BLaER1 (cell line): ENCODE results near the gene MTMR3.

ENCODE experiments used
- H3K27ac ChIP-seq: shearing (Covaris generic); formaldehyde crosslinking; 2 replicates; pipeline ENCODE4 v1.8.1; 2022
- H3K27me3 ChIP-seq: shearing (Covaris generic); formaldehyde crosslinking; 2 replicates; pipeline ENCODE4 v1.8.1; 2022
- H3K36me3 ChIP-seq: shearing (Covaris generic); formaldehyde crosslinking; 2 replicates; pipeline ENCODE4 v1.8.1; 2022
- H3K4me1 ChIP-seq: shearing (Covaris generic); formaldehyde crosslinking; 2 replicates; pipeline ENCODE4 v1.8.1; 2022
- H3K4me2 ChIP-seq: shearing (Covaris generic); formaldehyde crosslinking; 2 replicates; pipeline ENCODE4 v1.8.1; 2022
- H3K4me3 ChIP-seq: shearing (Covaris generic); formaldehyde crosslinking; 2 replicates; pipeline ENCODE4 v1.8.1; 2022
- H3K9ac ChIP-seq: shearing (Covaris generic); formaldehyde crosslinking; 2 replicates; pipeline ENCODE4 v1.8.1; 2022
- H3K9me3 ChIP-seq: shearing (Covaris generic); formaldehyde crosslinking; 2 replicates; pipeline ENCODE4 v1.8.1; 2022
- H4K20me1 ChIP-seq: shearing (Covaris generic); formaldehyde crosslinking; 2 replicates; pipeline ENCODE4 v1.8.1; 2022
- Cebpa-rat ChIP-seq: shearing (Covaris generic); IDR thresholded peaks from 2 replicates; pipeline ENCODE4 v1.8.1; 2022

Gene MTMR3

DNA sequence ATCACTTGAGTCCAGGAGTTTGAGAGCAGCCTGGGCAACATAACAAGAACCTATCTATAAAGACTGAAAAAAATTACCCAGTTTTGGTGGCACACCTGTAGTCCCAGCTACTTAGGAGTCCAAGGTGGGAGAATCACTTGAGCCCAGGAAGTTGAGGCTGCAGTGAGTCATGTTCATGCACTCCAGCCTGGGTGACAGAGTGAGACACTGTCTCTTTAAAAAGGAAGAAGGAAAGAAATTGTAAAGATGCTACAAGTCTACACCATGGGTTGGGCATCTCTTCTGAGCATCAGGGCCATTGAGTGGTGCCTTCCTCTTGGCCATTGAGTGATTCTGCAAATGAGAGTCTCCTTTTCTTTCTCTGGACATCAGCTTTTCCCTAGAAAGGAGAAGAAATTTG is 15.7 kb upstream of the MTMR3 start:
- H3K9ac ChIP-seq = no peak overlapping the region

DNA sequence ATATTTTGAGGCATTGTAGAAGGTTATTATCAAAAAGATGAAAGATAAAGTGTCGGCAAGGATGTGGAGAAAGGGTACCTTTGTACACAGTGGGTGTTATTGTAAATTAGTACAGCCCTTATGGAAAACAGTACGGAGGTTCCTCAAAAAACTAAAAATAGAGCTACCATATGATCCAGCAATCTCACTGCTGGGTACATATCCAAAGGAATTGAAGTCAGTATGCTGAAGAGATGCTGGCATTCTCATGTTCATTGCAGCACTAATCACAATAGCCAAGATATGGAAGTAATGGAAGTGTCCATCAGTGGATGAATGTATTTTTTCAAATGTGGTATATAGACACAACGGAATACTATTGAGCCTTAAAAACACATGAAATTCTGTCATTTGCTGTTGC is 15.1 kb upstream of the MTMR3 start:
- no peak for TF ChIP-seq Cebpa-rat
- Histone ChIP-seq H3K9me3 (no peaks in the 10 kb centered on the region), H4K20me1 (no peaks in the 10 kb centered on the region), H3K4me2 (no peak overlapping the region), H3K4me1 (peaks cover 22% of the 10 kb centered on the region), H3K27me3 (no peaks in the 10 kb centered on the region), H3K4me3 (no peak overlapping the region), H3K36me3 (no peaks in the 10 kb centered on the region), H3K9ac (no peak overlapping the region), H3K27ac (no peak overlapping the region)

More for the DNA sequence above, 15.7 kb upstream of the MTMR3 start:
- Histone ChIP-seq H3K4me1 (peaks cover 16% of the 10 kb centered on the region), H3K36me3 (no peaks in the 10 kb centered on the region), H3K4me3 (no peak overlapping the region), H3K27ac (no peak overlapping the region), H3K27me3 (no peaks in the 10 kb centered on the region), H3K4me2 (no peak overlapping the region), H4K20me1 (no peaks in the 10 kb centered on the region), H3K9me3 (no peaks in the 10 kb centered on the region)
- TF ChIP-seq Cebpa-rat = no peak

DNA sequence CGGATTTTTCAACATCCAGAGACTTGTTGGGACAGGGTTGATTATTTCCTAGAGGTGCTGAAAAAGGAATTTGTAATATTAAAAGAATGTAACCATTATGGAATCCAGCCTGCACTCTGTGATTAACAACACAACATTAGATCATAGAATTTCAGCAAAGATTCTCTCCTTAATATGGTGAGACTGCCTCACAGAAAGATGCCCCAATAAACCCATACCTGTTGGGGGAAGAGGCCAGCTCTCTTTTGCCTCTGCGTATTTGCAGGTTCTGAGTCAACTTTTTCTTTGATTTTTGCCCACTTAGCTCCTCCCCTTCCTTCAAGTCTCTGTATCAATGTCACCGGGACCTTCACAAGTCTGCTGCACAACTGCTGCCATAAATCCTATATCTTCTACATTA is 12.4 kb upstream of the MTMR3 start:
- H3K27ac ChIP-seq = no peak overlapping the region
- H3K4me2 ChIP-seq = no peak overlapping the region
- H3K4me3 ChIP-seq = no peak overlapping the region
- TF ChIP-seq Cebpa-rat = no peak
- no peaks in the 10 kb centered on the region for H3K27me3 ChIP-seq
- no peaks in the 10 kb centered on the region for H3K36me3 ChIP-seq
- H3K9ac ChIP-seq = no peak overlapping the region
- H4K20me1 ChIP-seq = no peaks in the 10 kb centered on the region
- no peaks in the 10 kb centered on the region for H3K9me3 ChIP-seq
- H3K4me1 ChIP-seq = peaks cover 35% of the 10 kb centered on the region

DNA sequence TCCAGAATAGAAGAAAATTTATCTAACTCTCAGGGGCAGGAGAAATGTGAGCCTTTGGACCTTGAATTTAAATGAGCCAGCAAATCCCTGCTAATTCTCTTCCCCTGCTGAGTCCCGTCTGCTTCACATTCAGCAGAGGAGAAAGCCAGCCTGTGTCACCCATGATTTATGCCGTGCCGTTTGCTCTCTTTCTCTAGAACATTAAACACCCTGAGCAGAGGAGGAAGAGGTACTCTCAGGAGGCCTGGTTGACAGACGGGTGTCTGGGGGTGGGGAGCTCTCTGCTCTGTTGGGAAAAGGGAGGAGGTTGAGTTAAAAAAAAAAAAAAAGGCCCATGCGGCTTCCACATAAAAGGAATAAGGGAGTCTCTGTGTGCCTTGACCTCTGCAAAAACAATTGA is 11.3 kb upstream of the MTMR3 start:
- H3K4me1 ChIP-seq = peaks cover 35% of the 10 kb centered on the region
- TF ChIP-seq Cebpa-rat = no peak
- H3K27me3 ChIP-seq = no peaks in the 10 kb centered on the region
- H3K36me3 ChIP-seq = no peaks in the 10 kb centered on the region
- H3K4me2 ChIP-seq = peak overlapping the region; percentile 59
- no peaks in the 10 kb centered on the region for H3K9me3 ChIP-seq
- peak overlapping the region; percentile 8; the same call in 1 of the 2 replicates for H3K9ac ChIP-seq
- no peaks in the 10 kb centered on the region for H4K20me1 ChIP-seq
- no peak overlapping the region for H3K4me3 ChIP-seq
- H3K27ac ChIP-seq = peak overlapping the region; percentile 42; the same call in 1 of the 2 replicates

DNA sequence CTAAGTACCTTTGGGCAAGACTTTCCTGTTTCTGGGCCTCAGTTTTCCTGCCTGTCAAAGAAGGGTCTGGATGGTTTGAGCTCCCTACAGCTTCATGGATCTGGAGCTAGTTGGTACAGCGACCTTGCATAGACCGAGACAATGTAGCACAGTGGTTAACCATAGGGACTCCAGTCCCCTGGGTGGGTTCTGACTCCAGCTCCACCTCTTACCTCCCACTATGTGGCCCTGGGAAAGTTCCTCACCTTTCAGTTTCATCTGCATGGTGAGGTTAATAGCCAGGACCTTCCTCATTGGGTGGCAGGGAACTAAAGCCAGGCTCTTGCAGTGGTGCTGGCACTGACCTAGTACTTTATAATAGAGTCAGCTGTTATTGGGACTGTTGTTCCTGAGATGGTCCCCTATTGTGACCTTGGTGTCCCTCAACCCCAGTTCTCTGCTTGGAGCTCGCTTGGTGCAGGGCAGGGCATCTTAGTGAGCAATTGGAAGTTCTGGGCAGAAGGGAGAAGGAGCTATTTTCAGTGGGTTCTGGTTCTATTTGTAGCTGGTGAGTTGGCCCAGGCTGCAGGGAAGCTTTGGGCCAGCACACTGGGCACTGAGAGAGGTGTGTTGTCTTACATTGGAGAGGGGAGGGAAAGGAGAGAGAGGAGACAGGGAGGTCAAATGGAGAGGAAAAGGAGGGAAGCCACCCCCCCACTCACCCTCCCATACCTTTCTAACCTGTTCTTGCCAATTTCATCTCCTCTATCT is 10.7 kb upstream of the MTMR3 start:
- no peak for TF ChIP-seq Cebpa-rat
- Histone ChIP-seq H3K4me3 (no peak overlapping the region), H3K27ac (peak overlapping the region; percentile 42; the same call in 1 of the 2 replicates), H3K4me1 (peaks cover 36% of the 10 kb centered on the region), H3K9me3 (no peaks in the 10 kb centered on the region), H3K9ac (no peak overlapping the region), H4K20me1 (no peaks in the 10 kb centered on the region), H3K36me3 (no peaks in the 10 kb centered on the region), H3K4me2 (peak overlapping the region; percentile 59), H3K27me3 (no peaks in the 10 kb centered on the region)

DNA sequence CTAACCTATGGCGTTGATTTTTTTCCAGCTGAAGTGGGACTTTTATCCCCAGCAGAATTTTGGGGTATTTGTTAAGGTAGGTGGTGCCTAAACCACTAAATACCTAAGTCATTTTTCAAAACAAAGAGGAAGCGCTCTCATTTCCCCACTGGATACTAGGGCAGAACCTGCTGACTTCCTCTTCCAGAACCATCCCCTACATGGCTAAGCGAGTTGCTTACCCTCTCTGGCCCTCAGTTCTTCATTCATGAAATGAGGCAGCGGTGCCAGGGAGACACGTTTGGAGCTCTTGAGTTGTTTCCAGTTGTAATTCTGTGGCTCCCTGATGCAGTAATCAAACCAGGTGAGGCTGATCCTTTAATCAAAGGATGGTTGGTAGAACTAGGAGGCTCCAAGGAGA is 10.0 kb upstream of the MTMR3 start:
- Histone ChIP-seq H3K4me3 (no peak overlapping the region), H3K4me2 (peak overlapping the region; percentile 59; the same call in 1 of the 2 replicates), H3K36me3 (no peaks in the 10 kb centered on the region), H3K9me3 (no peaks in the 10 kb centered on the region), H3K9ac (no peak overlapping the region), H3K4me1 (peaks cover 43% of the 10 kb centered on the region), H3K27ac (no peak overlapping the region), H3K27me3 (no peaks in the 10 kb centered on the region), H4K20me1 (no peaks in the 10 kb centered on the region)
- no peak for TF ChIP-seq Cebpa-rat

DNA sequence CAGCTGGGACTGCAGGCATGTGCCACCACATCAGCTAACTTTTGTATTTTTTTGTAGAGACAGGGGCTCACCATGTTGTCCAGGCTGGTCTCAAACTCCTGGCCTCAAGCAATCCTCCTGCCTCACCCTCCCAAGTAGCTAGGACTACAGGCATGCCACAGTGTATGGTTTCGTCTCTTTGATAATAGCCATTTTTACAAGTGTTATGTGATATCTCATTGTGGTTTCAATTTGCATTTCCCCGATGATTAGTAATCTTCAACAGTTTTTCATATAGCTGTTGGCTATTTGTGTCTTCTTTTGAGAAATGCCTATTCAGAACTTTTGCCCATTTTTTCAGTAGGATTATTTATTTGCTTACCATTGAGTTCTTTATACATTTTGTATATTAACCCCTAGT is 9.0 kb upstream of the MTMR3 start:
- Histone ChIP-seq H3K9ac (no peak overlapping the region), H3K27me3 (no peaks in the 10 kb centered on the region), H3K4me1 (peaks cover 45% of the 10 kb centered on the region), H4K20me1 (no peaks in the 10 kb centered on the region), H3K27ac (no peak overlapping the region), H3K36me3 (no peaks in the 10 kb centered on the region), H3K4me3 (no peak overlapping the region), H3K9me3 (no peaks in the 10 kb centered on the region), H3K4me2 (peak overlapping the region; percentile 31; the same call in 1 of the 2 replicates)
- TF ChIP-seq Cebpa-rat = no peak

DNA sequence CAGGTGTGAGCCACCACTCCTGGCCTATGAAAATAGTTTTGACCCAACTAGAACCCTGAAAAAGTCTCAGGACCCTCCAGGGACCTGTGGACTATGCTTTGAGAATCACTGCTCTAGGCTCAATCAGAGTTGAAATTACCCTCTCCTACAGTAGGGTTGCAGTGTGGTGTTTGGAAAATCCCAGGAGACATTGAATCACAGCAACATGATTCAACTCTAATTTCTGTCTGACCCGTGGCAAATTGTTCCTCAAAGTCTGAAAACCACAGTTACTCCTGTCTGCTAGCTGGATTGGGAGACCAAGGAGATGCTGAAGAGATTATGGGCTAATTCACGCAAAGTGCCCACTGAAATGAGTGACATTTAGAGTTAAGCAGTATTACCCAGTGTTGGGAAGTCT is 5.4 kb upstream of the MTMR3 start:
- Histone ChIP-seq H3K4me2 (peak overlapping the region; percentile 21), H3K27me3 (no peaks in the 10 kb centered on the region), H3K9ac (no peak overlapping the region), H3K36me3 (no peaks in the 10 kb centered on the region), H3K4me3 (no peak overlapping the region), H3K27ac (no peak overlapping the region), H3K9me3 (no peaks in the 10 kb centered on the region), H3K4me1 (peaks cover 30% of the 10 kb centered on the region), H4K20me1 (no peaks in the 10 kb centered on the region)
- no peak for TF ChIP-seq Cebpa-rat

DNA sequence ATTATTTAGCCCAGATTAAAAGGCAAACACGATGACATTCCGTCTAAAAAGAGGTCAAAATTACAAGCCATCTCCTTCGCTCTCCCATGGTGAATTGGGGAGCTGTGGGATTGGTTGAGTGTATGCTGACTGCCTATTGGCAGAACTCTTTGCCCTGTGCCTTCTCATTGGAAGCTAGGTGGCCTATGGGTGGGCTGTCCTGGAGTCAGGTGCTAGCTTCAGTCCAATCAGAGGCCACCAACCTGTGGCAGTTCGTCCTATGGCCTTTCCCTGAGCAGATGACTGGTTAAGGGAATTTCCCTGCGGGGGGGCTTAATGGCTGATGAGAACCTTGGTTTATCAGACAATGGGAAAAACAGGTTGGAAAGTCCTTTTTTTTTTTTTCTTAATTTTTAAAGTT is 3.2 kb upstream of the MTMR3 start:
- Histone ChIP-seq H3K36me3 (no peaks in the 10 kb centered on the region), H3K9me3 (no peaks in the 10 kb centered on the region), H3K27ac (no peak overlapping the region), H3K4me2 (no peak overlapping the region), H3K4me1 (peaks cover 26% of the 10 kb centered on the region), H3K9ac (no peak overlapping the region), H3K27me3 (no peaks in the 10 kb centered on the region), H3K4me3 (no peak overlapping the region), H4K20me1 (peaks cover 16% of the 10 kb centered on the region)
- no peak for TF ChIP-seq Cebpa-rat

DNA sequence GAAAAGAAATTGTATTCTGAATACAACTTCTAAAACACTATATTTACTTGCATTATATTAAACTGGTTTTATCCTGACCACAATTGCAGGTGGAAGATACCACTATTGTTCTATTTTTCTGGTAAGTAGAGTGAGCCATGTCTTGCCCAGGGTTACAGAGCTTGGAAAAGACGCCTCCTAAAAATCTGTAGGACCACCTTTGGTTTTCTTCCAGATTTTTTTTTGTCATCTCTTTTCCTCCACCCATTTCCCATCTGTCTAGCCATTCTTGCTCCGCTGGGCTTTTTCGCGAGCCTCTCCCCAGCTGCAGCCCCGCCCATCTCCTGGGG is 294 bp upstream of the MTMR3 start:
- no peak overlapping the region for H3K27ac ChIP-seq
- H4K20me1 ChIP-seq = peaks cover 45% of the 10 kb centered on the region
- no peaks in the 10 kb centered on the region for H3K27me3 ChIP-seq
- no peak for TF ChIP-seq Cebpa-rat
- H3K36me3 ChIP-seq = no peaks in the 10 kb centered on the region
- H3K4me1 ChIP-seq = peaks cover 35% of the 10 kb centered on the region
- H3K9me3 ChIP-seq = no peaks in the 10 kb centered on the region
- no peak overlapping the region for H3K9ac ChIP-seq
- H3K4me3 ChIP-seq = peak overlapping the region; percentile 99
- H3K4me2 ChIP-seq = peak overlapping the region; percentile 61

DNA sequence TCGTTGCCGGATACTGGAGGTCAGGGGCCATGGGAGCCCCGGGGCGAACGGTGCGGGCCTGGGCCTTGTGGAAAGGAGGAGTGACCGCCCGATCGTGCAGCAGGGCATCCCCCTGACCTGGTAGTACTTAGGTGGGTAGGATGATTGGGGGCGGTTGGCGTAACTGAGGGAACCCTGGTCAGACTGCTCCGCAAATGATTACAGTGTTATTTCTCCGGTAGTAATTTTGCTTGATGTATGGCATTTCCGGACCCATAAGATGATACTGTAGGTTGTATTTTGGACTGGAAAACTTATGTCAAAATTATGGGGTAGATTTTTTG is 762 bp downstream of the MTMR3 start:
- H3K4me1 ChIP-seq = peaks cover 30% of the 10 kb centered on the region
- H3K9ac ChIP-seq = peak overlapping the region; percentile 94
- peaks cover 55% of the 10 kb centered on the region for H4K20me1 ChIP-seq
- H3K27ac ChIP-seq = peak overlapping the region; percentile 95
- no peaks in the 10 kb centered on the region for H3K9me3 ChIP-seq
- H3K36me3 ChIP-seq = no peaks in the 10 kb centered on the region
- peak overlapping the region; percentile 80 for H3K4me2 ChIP-seq
- H3K27me3 ChIP-seq = no peaks in the 10 kb centered on the region
- H3K4me3 ChIP-seq = peak overlapping the region; percentile 99
- no peak for TF ChIP-seq Cebpa-rat
